ENCODE measurements around the gene C16orf89. TPM values are rescaled to one million over a fixed set of nuclear protein-coding genes. Genes with fewer than 3 reads are reported as not detected.

The C16orf89 gene
- total RNA-seq, 1 donor from 2014 or later, result 44.3 TPM

DNA sequence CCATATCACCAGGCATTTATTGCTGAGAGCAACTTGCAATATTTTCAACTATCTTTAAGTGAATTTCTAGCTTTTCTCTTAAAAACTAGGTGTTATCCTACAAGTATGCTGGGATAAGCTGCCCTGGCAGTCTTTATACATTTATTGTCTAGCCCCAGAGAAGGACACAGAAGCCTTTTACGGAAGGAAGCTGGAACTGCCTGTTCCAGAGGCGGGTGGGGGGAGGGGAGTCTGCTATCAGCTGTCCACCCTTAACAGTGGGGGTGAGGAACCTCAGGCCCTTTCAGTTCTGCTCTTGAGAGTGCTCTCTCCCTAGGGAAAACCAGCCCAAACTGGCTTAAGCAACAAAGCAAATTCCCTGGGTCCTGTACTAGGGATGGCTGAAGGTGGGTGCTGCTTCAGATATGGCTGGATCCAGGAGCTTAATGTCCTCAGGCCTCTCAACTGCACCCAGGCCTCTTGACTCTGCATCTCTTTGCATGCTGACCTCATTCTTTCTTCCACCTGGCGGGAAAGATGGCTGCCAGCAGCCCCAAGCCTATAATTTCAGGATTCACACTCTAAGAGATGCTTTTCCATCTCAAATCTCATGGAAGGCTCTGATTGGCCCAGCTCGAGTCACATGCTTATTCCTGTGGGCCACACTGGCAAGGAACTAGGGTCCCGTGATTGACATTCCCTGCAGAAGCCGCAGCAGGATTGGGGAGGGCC is 48.6 kb downstream of the C16orf89 start:
- DNase-seq (ENCODE audit: low spot score) (no peak), ATAC-seq (no peak)
- intact Hi-C loops (cut with DNase I), result no loop called here

DNA sequence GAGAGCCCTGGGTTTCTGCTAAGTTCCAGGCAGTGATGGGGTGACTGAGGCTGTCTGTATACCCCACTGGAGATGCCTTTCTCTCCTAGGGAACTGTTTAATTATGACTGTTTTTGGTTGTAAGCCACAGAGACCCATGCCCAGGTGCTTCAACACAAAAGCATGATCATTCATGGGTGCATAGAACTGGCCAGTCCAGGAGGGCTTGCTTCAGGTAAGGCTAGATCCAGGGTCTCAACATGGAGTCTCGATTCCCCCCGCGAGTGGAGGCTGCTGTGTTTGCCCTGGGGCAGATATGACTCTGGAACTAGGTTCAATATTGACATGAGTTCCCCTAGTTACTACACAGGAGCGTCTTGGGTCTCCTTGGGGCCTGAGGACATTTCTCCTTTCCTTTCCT is 49.9 kb downstream of the C16orf89 start:
- intact Hi-C loops (cut with DNase I), result no loop called here
- ATAC-seq, result no peak

DNA sequence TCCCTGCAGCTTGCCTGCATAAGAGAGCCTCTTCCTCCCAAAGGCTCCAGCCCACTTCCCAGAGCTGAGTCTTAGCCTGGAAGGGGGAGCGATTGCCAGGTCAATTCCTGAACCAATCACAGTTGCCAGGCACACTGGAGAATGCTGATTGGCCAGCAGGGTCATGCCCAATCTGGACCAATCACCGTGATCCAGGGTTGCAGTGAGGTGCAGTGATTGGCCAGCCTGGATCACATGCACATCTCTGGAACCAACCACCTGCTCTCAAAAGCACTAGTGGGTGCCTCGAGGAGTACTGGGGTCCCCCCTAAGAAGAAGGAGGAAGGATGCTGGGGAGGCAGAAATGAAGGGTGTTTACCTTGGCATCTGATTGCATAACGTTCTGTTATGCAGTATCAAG is 50.4 kb downstream of the C16orf89 start:
- intact Hi-C loops (cut with DNase I), result no loop called here
- ATAC-seq (no peak), DNase-seq (ENCODE audit: low spot score) (no peak)

More for the DNA sequence above, 49.9 kb downstream of the C16orf89 start:
- no peak for DNase-seq (ENCODE audit: low spot score)

DNA sequence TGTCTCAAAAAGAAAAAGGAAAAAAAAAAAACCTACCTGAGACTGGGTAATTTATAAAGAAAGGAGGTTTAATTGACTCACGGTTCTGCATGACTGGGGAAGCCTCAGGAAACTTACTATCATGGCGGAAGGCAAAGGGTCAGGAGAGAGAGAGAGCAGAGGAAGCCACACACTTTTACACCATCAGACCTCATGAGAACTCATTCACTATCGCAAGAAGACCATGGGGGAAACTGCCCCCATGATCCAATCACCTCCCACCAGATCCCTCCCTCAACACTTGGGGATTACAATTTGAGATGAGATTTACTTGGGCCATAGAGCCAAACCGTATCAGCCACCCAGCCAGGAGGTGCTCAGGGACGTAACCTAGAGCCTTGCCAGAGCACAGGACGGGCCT is 52.9 kb downstream of the C16orf89 start:
- DNase-seq (ENCODE audit: low spot score), result no peak
- intact Hi-C loops (cut with DNase I), result no loop called here
- ATAC-seq, result no peak

DNA sequence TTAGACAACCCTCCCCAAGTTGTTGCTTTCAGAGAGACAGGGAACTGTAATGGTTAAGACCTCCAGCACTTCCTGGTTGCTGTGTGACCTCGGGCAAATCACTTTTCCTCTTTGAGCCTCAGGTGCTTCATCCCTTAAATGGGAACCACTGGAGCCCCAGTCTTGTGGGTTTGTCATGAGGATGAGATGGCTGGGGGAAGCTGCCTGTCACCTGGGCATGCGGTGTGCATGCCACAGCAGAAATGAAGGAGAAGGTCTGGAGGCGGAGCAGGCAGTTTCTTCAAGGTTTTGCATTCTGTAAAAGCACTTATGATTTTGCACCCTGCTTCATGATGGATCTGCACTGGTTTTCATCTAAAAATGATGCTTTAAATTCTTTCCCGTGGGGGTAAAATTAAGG is 54.1 kb downstream of the C16orf89 start:
- intact Hi-C loops (cut with DNase I), result no loop called here
- DNase-seq (ENCODE audit: low spot score) (no peak), ATAC-seq (no peak)

DNA sequence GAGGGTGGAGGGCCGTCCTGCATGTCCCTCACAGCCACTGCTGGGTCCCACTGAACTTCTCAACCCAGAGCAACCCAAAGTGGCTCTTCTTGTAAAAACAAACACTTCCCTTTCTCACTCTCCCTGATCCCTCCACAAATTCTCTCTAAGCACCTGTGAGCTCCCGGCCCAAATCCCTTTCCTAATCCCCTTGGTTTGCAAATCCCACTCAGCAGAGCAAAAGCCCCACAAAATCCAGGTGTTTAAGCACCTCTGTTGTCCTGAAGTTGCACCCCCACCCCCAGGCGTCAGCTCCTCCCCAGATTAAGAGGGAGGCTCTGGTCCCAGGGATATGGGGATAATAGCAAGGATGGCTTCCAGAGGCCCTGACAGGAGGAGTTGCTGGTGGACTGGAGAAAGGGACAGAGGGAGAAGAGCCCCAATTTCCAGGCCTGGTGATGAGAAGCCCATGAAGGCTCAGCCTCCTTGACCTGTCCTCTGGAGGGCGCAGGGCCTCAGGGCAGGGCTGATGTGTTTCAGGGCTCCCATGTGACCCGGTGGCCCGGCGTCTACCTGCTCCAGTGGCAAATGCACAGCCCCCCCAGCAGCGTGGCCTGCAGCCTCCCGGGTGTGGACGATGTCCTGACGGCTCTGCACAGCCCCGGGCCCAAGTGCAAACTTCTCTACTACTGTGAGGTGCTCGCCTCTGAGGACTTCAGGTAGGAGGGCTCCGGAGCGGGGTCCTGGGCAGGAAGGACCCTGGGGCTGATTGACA is 55.0 kb downstream of the C16orf89 start:
- ATAC-seq (no peak), DNase-seq (ENCODE audit: low spot score) (no peak)
- intact Hi-C loops (cut with DNase I), result no loop called here

DNA sequence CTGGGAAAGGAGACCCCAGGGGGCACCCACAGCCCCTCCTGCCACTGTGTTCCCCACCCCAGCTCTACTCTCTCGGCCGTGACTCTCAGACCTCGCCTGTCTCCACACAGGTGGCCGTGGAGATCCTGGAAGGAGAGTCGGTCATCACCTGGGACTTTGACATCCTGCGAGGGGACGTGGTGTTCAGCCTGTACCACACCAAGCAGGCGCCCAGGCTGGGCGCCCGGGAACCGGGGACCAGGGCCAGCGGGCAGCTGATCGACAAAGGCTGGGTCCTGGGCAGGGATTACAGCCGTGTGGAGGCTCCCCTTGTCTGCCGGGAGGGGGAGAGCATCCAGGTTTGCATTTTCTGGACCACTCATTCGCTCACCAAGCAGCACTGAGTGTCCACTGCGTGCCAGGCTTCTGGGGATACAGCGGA is 57.4 kb downstream of the C16orf89 start:
- DNase-seq (ENCODE audit: low spot score) (no peak), ATAC-seq (no peak)
- intact Hi-C loops (cut with DNase I), result no loop called here

DNA sequence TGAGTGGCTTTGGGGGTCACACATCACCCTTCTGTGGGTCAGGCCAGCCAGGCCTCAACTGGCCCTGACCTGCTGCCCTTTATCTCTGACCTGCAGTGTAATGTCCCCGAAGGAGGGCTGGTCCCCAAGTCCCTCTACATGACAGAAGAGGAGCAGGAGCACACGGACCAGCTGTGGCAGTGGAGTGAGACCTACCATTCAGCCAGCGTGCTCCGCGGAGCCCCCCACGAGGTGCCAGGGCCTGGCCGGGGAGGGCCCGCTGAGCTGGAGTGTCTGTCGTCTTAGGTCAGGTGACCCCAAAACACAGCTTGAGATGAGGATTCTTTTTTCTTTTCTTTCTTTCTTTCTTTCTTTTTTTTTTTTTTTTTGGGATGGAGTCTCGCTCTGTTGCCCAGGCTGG is 58.5 kb downstream of the C16orf89 start:
- ATAC-seq, result no peak
- DNase-seq (ENCODE audit: low spot score), result no peak
- intact Hi-C loops (cut with DNase I), result no loop called here

DNA sequence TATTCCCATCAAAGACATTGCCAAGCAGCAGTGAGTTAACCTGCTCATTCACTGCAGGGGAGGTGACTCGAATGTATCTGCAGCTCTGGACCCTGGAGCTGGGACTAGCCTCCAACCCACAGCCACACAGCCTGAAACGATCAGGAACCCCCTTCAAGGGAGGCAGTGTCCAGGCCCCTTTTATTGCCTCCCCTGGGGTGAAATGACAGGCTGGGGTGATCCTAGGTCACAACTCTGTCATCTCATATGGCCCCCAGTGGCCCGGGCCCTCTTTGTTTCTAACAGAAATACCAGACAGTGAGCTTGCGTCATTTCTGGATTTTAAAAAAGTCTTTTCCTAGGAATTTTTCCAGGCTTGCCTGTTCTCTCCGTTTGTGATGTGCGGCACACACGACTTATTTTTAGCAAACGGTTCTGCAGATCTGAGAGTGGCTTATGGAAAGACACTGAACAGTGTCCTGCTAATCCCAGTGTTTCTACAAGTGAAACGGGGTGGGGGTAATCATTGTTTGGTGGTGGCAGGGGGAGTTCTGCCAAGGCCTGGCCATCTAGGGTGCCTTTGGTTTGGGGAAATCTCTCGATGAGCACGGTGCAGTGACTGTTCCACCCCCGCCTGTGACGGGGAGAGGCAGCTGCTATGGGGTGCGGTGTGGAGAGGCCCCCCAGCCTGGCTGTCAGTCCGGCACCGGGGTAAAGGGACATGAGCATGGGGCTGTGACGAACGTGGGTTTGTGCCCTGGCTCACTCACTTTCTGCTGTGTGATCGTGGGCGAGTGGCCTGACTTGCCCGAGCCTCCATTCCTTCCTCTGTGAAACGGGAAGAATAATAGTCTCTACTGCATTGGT is 59.2 kb downstream of the C16orf89 start:
- DNase-seq (ENCODE audit: low spot score), result no peak
- intact Hi-C loops (cut with DNase I), result no loop called here
- peak; percentile 66 for ATAC-seq

DNA sequence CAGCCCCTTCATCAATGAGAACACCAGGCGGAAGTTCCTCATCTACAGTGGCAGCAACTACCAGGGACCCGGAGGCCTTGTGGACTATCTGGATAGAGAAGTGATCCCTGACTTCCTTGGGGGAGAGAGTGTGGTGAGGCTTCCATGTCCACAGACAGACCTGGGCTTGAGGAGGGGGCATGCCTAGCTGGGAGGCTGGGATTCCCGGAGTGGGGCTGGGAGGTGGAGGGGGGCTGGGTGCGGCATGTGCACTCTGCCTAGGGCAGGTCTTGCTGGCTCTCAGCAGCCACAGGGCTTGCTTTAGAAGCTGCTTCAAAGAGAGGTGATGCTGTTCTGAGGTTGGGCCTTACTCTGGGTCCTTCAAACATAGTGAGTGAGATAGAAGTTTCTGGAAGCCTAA is 59.8 kb downstream of the C16orf89 start:
- ATAC-seq, result no peak
- DNase-seq (ENCODE audit: low spot score), result no peak
- intact Hi-C loops (cut with DNase I), result no loop called here

DNA sequence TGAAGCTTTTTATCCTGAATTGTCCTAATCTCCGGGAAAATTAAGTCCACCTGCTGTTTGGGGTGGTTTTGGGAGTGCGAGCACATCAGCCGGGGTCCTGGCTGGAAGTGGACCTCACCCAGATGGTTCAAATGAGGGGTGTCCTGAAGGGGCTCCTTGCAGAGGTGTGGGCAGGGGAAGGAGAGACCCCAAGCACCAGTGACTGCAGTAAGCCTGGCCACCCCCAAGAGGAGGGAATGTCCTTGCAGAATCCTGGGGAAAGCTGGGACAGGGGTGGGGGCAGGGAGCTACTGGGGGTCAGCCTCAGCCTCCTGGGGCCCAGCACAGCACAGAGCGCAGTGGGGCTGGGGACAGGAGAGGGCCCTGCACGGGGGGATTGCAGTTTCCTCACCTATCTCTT is 61.4 kb downstream of the C16orf89 start:
- ATAC-seq (no peak), DNase-seq (ENCODE audit: low spot score) (no peak)
- intact Hi-C loops (cut with DNase I), result no loop called here

DNA sequence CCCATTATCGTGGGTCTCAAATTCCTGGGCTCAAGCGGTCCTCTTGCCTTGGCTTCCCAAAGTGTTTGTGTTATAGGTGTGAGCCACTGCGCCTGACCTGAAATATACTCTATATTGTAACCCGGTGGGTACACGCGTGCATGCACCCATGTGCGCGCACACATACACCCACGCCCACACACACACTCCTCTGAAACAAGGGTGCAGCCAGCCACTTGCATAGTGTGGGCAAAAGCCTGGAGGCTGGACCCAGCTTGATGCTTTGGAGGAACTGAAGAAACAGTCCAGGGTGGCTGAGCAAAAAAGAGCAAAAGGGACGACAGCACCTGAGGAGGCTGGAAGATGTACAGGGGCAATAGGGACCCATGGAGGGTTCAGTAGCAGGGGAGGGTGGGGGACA is 61.9 kb downstream of the C16orf89 start:
- intact Hi-C loops (cut with DNase I), result no loop called here
- ATAC-seq (no peak), DNase-seq (ENCODE audit: low spot score) (no peak)

DNA sequence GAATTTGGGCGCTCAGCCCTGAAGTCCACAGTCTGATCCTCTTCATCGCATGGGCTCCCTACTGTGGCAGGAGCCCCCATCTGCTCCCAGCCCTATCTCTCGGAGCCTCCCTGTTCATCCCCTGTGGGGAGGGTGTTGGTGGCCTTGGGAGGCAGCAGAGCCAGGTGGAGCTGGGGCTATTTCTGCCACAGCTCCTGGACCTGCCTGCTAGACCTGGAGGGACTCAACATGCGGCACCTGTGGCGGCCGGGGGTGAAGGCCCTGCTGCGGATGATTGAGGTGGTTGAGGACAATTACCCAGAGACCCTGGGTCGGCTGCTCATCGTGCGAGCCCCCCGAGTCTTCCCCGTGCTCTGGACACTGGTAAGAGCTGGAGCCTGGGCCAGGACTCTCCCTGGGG is 62.5 kb downstream of the C16orf89 start:
- DNase-seq (ENCODE audit: low spot score) (no peak), ATAC-seq (no peak)
- intact Hi-C loops (cut with DNase I), result no loop called here

DNA sequence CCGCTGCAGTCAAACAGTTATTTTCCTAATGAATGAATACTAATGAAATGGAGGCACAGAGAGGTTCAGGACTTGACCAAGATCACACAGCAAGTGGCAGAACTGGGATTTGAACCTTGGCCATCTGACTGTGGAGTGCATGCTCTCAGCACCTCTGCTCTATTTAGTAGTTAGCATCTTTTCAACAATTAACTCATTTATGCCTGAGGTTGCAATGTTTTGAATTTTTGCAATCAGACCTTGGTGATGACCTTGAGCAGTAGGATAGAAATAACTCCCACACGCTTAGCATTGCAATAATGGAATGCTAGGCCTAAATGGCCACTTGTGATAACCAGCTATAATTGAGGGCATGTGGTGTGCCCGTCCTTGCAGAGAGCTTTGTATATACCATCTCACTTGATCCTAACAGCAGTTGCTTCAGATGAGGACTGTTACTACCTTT is 63.0 kb downstream of the C16orf89 start:
- intact Hi-C loops (cut with DNase I), result no loop called here
- DNase-seq (ENCODE audit: low spot score) (no peak), ATAC-seq (no peak)

DNA sequence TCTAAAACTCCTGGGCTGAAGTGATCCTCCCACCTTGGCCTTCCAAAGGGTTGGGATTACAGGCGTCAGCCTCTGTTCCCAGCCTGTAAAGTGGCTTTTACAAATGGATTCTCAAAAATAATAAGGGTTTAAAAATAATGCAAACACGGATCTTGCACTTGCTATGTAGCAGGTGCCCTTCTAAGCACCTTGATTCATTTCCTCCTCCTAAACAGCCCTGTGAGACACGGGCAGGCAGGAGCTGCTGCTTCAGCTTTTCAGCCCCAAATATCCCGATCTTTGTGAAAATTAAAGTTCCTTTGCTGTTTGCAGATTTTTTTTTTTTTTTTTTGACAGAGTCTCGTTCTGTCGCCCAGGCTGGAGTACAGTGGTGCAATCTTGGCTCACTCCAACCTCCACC is 63.8 kb downstream of the C16orf89 start:
- no peak for ATAC-seq
- intact Hi-C loops (cut with DNase I), result no loop called here
- DNase-seq (ENCODE audit: low spot score), result no peak

DNA sequence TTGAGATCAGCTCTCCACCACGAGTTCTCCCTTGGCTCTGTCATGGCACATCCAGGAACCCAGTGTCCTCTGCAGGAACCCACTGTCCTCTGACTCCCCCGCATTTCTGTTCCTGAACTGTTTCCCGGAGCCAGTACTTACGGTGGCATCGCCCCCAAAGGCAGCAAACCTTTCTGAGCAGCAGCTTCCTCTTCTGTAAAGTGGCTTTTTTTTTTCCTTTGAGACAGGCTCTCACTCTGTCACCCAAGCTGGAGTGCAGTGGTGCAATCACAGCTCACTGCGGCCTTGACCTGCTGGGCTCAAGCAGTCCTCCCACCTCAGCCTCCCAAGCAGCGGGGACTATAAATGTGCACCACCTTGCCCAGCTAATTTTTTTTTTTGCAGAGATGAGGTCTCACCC is 64.2 kb downstream of the C16orf89 start:
- ATAC-seq, result no peak
- intact Hi-C loops (cut with DNase I), result no loop called here

DNA sequence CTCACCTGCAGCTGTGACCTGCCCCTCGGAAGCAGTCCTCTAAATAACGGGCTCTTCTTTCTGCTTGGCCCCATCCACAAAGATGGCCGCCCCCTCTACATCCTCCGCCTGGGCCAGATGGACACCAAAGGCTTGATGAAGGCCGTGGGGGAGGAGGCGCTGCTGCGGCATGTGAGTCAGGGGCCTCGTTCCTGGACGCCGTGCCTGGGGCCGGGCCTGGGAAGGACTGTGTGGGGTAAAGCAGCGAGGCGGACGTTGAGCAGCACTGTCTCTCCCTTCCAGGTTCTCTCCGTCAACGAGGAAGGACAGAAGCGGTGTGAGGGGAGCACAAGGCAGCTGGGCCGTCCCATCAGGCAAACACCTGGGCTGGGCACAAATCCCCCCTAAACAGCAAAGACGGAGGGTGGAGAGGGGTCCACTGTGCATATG is 65.2 kb downstream of the C16orf89 start:
- DNase-seq (ENCODE audit: low spot score) (no peak), ATAC-seq (no peak)
- intact Hi-C loops (cut with DNase I), result no loop called here

More for the DNA sequence above, 64.2 kb downstream of the C16orf89 start:
- DNase-seq (ENCODE audit: low spot score), result no peak

DNA sequence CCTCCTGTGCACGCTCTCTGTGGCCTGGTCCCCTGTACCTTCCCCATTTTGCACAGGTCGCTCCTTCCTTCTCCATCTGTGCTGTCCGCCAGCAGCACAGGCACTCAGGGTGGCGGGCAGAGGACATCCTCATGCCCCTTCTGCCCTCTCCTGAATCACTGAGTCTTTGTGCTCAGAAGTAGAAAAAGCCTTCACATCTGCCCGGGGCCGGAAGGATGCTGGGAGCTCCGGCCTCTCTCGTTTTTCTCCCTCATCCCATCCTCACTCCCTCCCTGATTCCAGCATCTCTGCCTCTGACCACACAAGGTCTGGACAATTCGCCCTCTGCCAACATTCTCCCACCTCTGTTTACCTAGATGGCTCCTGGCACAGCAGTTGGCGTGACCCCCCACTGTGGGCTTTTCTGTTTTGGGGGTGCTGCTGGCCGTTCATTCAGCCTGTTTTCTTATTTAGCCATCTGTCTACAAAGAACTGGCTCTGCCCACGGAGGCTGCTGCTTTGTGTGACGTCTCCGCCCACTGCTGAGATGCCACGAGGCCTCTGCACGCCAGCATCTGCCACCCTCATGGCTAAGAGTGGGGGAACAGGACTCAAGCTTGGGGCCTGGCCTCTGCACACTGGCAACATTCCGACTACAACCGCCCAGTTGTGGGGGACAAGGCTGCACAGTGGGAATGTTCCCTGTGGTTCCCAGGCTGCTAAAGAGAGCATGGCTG is 70.9 kb downstream of the C16orf89 start:
- ATAC-seq, result peak; percentile 83
- intact Hi-C loops (cut with DNase I), result no loop called here
- peak; percentile 77 for DNase-seq (ENCODE audit: low spot score)
